HL-60 (cell line): Measurements from ENCODE around the gene NAA10.

Experiments
- GABPA ChIP-seq: IDR thresholded peaks from 2 replicates; pipeline ENCODE4 v1.6.1; 2012; ENCODE audit warnings: low read depth
- POLR2AphosphoS5 ChIP-seq: IDR thresholded peaks from 2 replicates; pipeline ENCODE4 v1.6.1; 2012; ENCODE audit warnings: low read depth
- REST ChIP-seq: IDR thresholded peaks from 2 replicates; pipeline ENCODE4 v1.6.1; 2012; ENCODE audit warnings: low read depth; ENCODE audit not compliant: insufficient replicate concordance
- SPI1 ChIP-seq: IDR thresholded peaks from 2 replicates; pipeline ENCODE4 v1.6.1; 2012; ENCODE audit warnings: low read depth, mild to moderate bottlenecking, borderline replicate concordance
- TF ChIP-seq, protein P1 (sequence below): IDR thresholded peaks from one replicate; pipeline ENCODE4 v1.5.1; 2011; ENCODE audit warnings: low read length, control low read depth, inconsistent platforms; ENCODE audit not compliant: insufficient read depth

DNA sequence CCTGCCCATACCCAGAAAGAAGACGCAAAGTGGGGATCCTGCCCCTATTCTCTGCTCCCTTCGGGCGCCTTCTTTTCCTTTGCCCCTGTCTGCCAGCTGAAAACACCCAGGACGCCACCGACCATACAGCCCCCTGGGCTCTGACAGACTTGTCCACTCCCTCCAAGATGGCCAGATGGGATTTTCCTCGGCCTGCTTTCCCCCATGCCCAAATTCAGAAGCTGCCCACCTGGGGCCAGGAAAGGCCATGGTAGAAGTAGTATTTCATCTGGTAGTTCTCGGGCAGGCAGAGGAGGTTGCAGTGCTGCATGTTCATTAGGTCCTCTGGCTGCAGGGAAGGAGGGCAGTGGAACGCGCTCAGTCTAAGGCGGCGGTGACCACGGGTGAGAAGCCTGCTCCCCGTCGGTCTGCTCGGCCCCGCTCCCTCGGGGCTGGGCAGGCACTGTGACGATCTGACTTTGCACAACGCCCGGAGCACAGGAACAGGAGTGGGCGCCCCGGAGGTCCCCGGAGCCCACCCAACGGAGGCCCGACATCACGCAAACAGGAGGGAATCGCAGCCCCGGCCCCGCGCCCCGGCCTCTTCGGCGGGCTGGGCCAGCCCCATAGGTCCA lies 582 bp downstream of the NAA10 start:
- TF ChIP-seq, protein P1, sequence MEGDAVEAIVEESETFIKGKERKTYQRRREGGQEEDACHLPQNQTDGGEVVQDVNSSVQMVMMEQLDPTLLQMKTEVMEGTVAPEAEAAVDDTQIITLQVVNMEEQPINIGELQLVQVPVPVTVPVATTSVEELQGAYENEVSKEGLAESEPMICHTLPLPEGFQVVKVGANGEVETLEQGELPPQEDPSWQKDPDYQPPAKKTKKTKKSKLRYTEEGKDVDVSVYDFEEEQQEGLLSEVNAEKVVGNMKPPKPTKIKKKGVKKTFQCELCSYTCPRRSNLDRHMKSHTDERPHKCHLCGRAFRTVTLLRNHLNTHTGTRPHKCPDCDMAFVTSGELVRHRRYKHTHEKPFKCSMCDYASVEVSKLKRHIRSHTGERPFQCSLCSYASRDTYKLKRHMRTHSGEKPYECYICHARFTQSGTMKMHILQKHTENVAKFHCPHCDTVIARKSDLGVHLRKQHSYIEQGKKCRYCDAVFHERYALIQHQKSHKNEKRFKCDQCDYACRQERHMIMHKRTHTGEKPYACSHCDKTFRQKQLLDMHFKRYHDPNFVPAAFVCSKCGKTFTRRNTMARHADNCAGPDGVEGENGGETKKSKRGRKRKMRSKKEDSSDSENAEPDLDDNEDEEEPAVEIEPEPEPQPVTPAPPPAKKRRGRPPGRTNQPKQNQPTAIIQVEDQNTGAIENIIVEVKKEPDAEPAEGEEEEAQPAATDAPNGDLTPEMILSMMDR, result no peak
- TF ChIP-seq REST (no peak), POLR2AphosphoS5 (no peak), GABPA (no peak), SPI1 (no peak)
